HEK293 (cell line): ENCODE measurements around the gene RIPK3.

Source experiments
- CTCF ChIA-PET: fragments of 350-600 bp; formaldehyde crosslinking; extraction: SDS; loops from one replicate; lab custom pipeline; 2021; ENCODE audit warnings: antibody characterized with exemption; lab: Yijun Ruan, JAX
- POLR2A ChIA-PET: fragments of 300-600 bp; formaldehyde crosslinking; extraction: SDS; loops from one replicate; lab custom pipeline; 2020; ENCODE audit warnings: antibody characterized with exemption, inconsistent platforms; lab: Yijun Ruan, JAX
- H3K27ac ChIP-seq: fragments of 200-500 bp; sonication (Bioruptor generic); 2 replicates; pipeline ENCODE4 v1.5.1; 2014; ENCODE audit warnings: low read depth, low read length, control low read depth, inconsistent platforms; ENCODE audit errors: extremely low read depth
- H3K36me3 ChIP-seq, 2 experiments: fragments of 200-500 bp in 1 of 2; sonication (Bioruptor generic) in 1 of 2; 1 replicate in 1 of 2; 2 replicates in 1 of 2; pipeline ENCODE4 v1.5.1; 2014 to 2017; ENCODE audit warnings: inconsistent platforms in 2 of 2, low read length in 2 of 2; ENCODE audit not compliant: control insufficient read depth in 2 of 2, insufficient read depth in 1 of 2
- H3K4me1 ChIP-seq: fragments of 200-500 bp; sonication (Bioruptor generic); 2 replicates; pipeline ENCODE4 v1.5.1; 2014; ENCODE audit warnings: mild to moderate bottlenecking, low read length, inconsistent platforms; ENCODE audit not compliant: control insufficient read depth, insufficient read depth
- H3K4me3 ChIP-seq: 2 replicates; pipeline ENCODE4 v1.5.1; 2011; ENCODE audit warnings: low read depth, mild to moderate bottlenecking, control low read depth, low read length, moderate library complexity
- H3K9me3 ChIP-seq: fragments of 200-500 bp; sonication (Bioruptor generic); 2 replicates; pipeline ENCODE4 v1.5.1; 2014; ENCODE audit warnings: low read depth, low read length, inconsistent platforms; ENCODE audit not compliant: control insufficient read depth, insufficient read depth
- GLIS2 ChIP-seq: fragments of 450-650 bp; formaldehyde crosslinking; IDR thresholded peaks from 2 replicates; pipeline ENCODE4 v1.5.1; 2016; ENCODE audit warnings: missing biosample characterization, missing genetic modification characterization
- IKZF3 ChIP-seq: fragments of 450-650 bp; IDR thresholded peaks from 2 replicates; pipeline ENCODE4 v1.5.0; 2018; ENCODE audit warnings: missing biosample characterization, mild to moderate bottlenecking, missing genetic modification characterization, moderate library complexity
- KLF10 ChIP-seq: fragments of 450-650 bp; IDR thresholded peaks from 2 replicates; pipeline ENCODE4 v1.5.1; 2018; ENCODE audit warnings: missing biosample characterization, mild to moderate bottlenecking, missing genetic modification characterization
- MEIS1 ChIP-seq: sonication (generic); formaldehyde crosslinking; IDR thresholded peaks from 2 replicates; pipeline ENCODE4 v1.8.1; 2022; ENCODE audit warnings: missing genetic modification reagents, mild to moderate bottlenecking, borderline replicate concordance
- PRDM2 ChIP-seq: fragments of 450-650 bp; formaldehyde crosslinking; IDR thresholded peaks from 2 replicates; pipeline ENCODE4 v1.5.1; 2016; ENCODE audit warnings: missing biosample characterization, missing genetic modification characterization, borderline replicate concordance
- TSHZ1 ChIP-seq: fragments of 450-650 bp; formaldehyde crosslinking; IDR thresholded peaks from 2 replicates; pipeline ENCODE4 v1.5.1; 2016; ENCODE audit warnings: missing biosample characterization, missing genetic modification characterization, borderline replicate concordance
- ZBTB48 ChIP-seq: fragments of 450-650 bp; formaldehyde crosslinking; IDR thresholded peaks from 2 replicates; pipeline ENCODE4 v1.5.1; 2016; ENCODE audit warnings: missing biosample characterization, missing genetic modification characterization
- ZBTB8A ChIP-seq: fragments of 450-650 bp; formaldehyde crosslinking; IDR thresholded peaks from 2 replicates; pipeline ENCODE4 v1.5.1; 2016; ENCODE audit warnings: missing biosample characterization, missing genetic modification characterization
- ZNF121 ChIP-seq: fragments of 450-650 bp; formaldehyde crosslinking; IDR thresholded peaks from 2 replicates; pipeline ENCODE4 v1.5.1; 2016; ENCODE audit warnings: missing biosample characterization, missing genetic modification characterization
- ZNF223 ChIP-seq: fragments of 450-650 bp; formaldehyde crosslinking; IDR thresholded peaks from 2 replicates; pipeline ENCODE4 v1.5.1; 2016; ENCODE audit warnings: missing biosample characterization, missing genetic modification characterization
- ZNF23 ChIP-seq: fragments of 450-650 bp; formaldehyde crosslinking; IDR thresholded peaks from 2 replicates; pipeline ENCODE4 v1.5.1; 2016; ENCODE audit warnings: missing biosample characterization, missing genetic modification characterization, borderline replicate concordance
- ZNF24 ChIP-seq: fragments of 450-650 bp; formaldehyde crosslinking; IDR thresholded peaks from 2 replicates; pipeline ENCODE4 v1.5.1; 2016; ENCODE audit warnings: missing biosample characterization, missing genetic modification characterization
- ZNF311 ChIP-seq: fragments of 450-650 bp; formaldehyde crosslinking; IDR thresholded peaks from 2 replicates; pipeline ENCODE4 v1.5.1; 2017; ENCODE audit warnings: missing biosample characterization, missing genetic modification characterization, borderline replicate concordance
- ZNF488 ChIP-seq: fragments of 450-650 bp; formaldehyde crosslinking; IDR thresholded peaks from 2 replicates; pipeline ENCODE4 v1.5.1; 2016; ENCODE audit warnings: missing biosample characterization, missing genetic modification characterization
- ZNF610 ChIP-seq: fragments of 450-650 bp; formaldehyde crosslinking; IDR thresholded peaks from 2 replicates; pipeline ENCODE4 v1.5.1; 2016; ENCODE audit warnings: missing biosample characterization, missing genetic modification characterization, borderline replicate concordance
- ZNF776 ChIP-seq: fragments of 450-650 bp; formaldehyde crosslinking; IDR thresholded peaks from 2 replicates; pipeline ENCODE4 v1.5.0; 2017; ENCODE audit warnings: missing biosample characterization, missing genetic modification characterization, borderline replicate concordance
- ZSCAN5A ChIP-seq: fragments of 450-650 bp; formaldehyde crosslinking; IDR thresholded peaks from 2 replicates; pipeline ENCODE4 v1.5.1; 2016; ENCODE audit warnings: missing biosample characterization, missing genetic modification characterization

The RIPK3 gene

GRCh38 chr14:24379907-24380730, 40.3 kb upstream of the RIPK3 start:
- no peak overlapping the region for H3K4me3 ChIP-seq
- H3K4me1 ChIP-seq, result peaks cover 8% of the 10 kb centered on the region
- TF ChIP-seq MEIS1 (no peak), ZNF311 (tag by site-specific recombination) (no peak), ZBTB8A (tag by site-specific recombination) (no peak), PRDM2 (no peak), ZSCAN5A (no peak), TSHZ1 (tag by site-specific recombination) (no peak), IKZF3 (no peak), ZNF776 (no peak), ZNF223 (tag by site-specific recombination) (no peak), KLF10 (tag by site-specific recombination) (no peak), ZNF23 (tag by site-specific recombination) (no peak), ZNF488 (tag by site-specific recombination) (no peak), ZNF121 (tag by site-specific recombination) (no peak), ZNF24 (no peak), ZBTB48 (no peak), GLIS2 (tag by site-specific recombination) (no peak), ZNF610 (tag by site-specific recombination) (no peak)
- TF ChIP-seq, all 188 proteins: peak for 0
- Histone ChIP-seq H3K36me3 (peaks cover 0 to 23% of the 10 kb centered on the region in 2 experiments; a peak in 1 of 3 replicates), H3K9me3 (no peaks in the 10 kb centered on the region), H3K27ac (no peak overlapping the region)
- ChIA-PET CTCF (interaction anchor here (0.9 to 3.0 kb wide), 6 partner anchors 14 to 52 kb away, joined by 3 to 21 read pairs (median 4); partner anchors contain the start of genes CBLN3 and KHNYN), POLR2A (no interaction called here)
